HepG2 (cell line): ENCODE measurements around the gene IFT80. TPM values are rescaled to one million over a fixed set of nuclear protein-coding genes. Genes with fewer than 3 reads are reported as not detected.
"Not testable (repeated sequence)": the region's sequence is repeated elsewhere in the genome, so short reads cannot be mapped to it uniquely, and the experiment has no call there.

ENCODE experiments used
- ATAC-seq: fragments of 200-7000 bp; cut with Tn5 transposase; 3 replicates; pipeline ENCODE4 v1.9.1; 2020; ENCODE audit warnings: mild to moderate bottlenecking, moderate library complexity
- BruUV-seq: library from RNA; stranded (reverse); fragments of 400-500 nt; replicated peaks from 2 replicates; lab custom pipeline; 2021; lab: Mats Ljungman, UMichigan
- CTCF ChIA-PET: fragments of 300-600 bp; formaldehyde crosslinking; extraction: SDS; loops from one replicate; lab custom pipeline; 2021; ENCODE audit warnings: low total read pairs, inconsistent platforms, low intra/inter-chr PET ratio; lab: Yijun Ruan, JAX
- POLR2A ChIA-PET: fragments of 350-600 bp; sonication (Branson Sonifier 250); formaldehyde crosslinking; loops from one replicate; lab custom pipeline; 2020; ENCODE audit warnings: antibody characterized with exemption, inconsistent platforms; lab: Yijun Ruan, JAX
- DNase-seq: peaks from one replicate; pipeline ENCODE4 v3.0.0-alpha.2; 2015; ENCODE audit warnings: low spot score
- FAIRE-seq: peaks from 3 replicates; lab custom pipeline; 2011; peaks lifted over from hg19 to GRCh38; lab: Jason Lieb, UNC
- H2AFZ ChIP-seq: one replicate; pipeline ENCODE4 v1.6.1; 2011; ENCODE audit warnings: low read length, inconsistent platforms
- H3K27ac ChIP-seq: fragments of 300-600 bp; 3 replicates; pipeline ENCODE4 v1.8.0; 2011; ENCODE audit warnings: mixed run types, mild to moderate bottlenecking, mixed read lengths, low read length, inconsistent platforms; ENCODE audit not compliant: insufficient read depth; ENCODE audit errors: extremely low read length
- H3K27me3 ChIP-seq, 2 experiments: fragments of 200-600 bp in 1 of 2; 2 replicates in 1 of 2; 3 replicates in 1 of 2; pipeline versions ENCODE4 v1.6.0 to v1.8.0; 2011; ENCODE audit warnings: low read length in 2 of 2, mild to moderate bottlenecking in 2 of 2, moderate library complexity in 2 of 2, inconsistent platforms in 1 of 2; ENCODE audit not compliant: insufficient read depth in 2 of 2, control insufficient read depth in 1 of 2
- H3K36me3 ChIP-seq, 2 experiments: fragments of 200-600 bp in 1 of 2; replicated peaks in 1 of 2; 2 replicates in 1 of 2; 3 replicates in 1 of 2; pipeline versions ENCODE4 v1.5.1 to v1.8.0; 2011; ENCODE audit warnings: low read length in 2 of 2, inconsistent platforms in 1 of 2; ENCODE audit not compliant: insufficient read depth in 2 of 2, control insufficient read depth in 1 of 2
- H3K4me1 ChIP-seq: 2 replicates; pipeline ENCODE4 v1.5.1; 2012; ENCODE audit warnings: low read length, inconsistent platforms; ENCODE audit not compliant: insufficient read depth
- H3K4me2 ChIP-seq: 2 replicates; pipeline ENCODE4 v1.6.0; 2011; ENCODE audit warnings: low read depth, low read length, inconsistent platforms
- H3K4me3 ChIP-seq, 3 experiments: fragments of 200-600 bp in 1 of 3; sonication (generic), shearing (Covaris generic) in 1 of 3; replicated peaks in 1 of 3; 2 replicates each; pipeline ENCODE4 v1.5.1; 2011 to 2016; ENCODE audit warnings: low read length in 3 of 3, inconsistent platforms in 2 of 3, low read depth in 2 of 3, mild to moderate bottlenecking in 2 of 3, control low read depth in 1 of 3, mixed read lengths in 1 of 3; ENCODE audit not compliant: insufficient read depth in 1 of 3
- H3K79me2 ChIP-seq: one replicate; pipeline ENCODE4 v1.6.1; 2011; ENCODE audit warnings: low read length, inconsistent platforms; ENCODE audit not compliant: insufficient read depth
- H3K9ac ChIP-seq: 2 replicates; pipeline ENCODE4 v1.6.0; 2011; ENCODE audit warnings: mild to moderate bottlenecking, low read depth, low read length, inconsistent platforms; ENCODE audit not compliant: insufficient read depth
- H3K9me3 ChIP-seq: 2 replicates; pipeline ENCODE4 v1.5.1; 2012; ENCODE audit warnings: mild to moderate bottlenecking, low read length
- H4K20me1 ChIP-seq: 2 replicates; pipeline ENCODE4 v1.6.0; 2011; ENCODE audit warnings: inconsistent platforms, mild to moderate bottlenecking, low read length, moderate library complexity; ENCODE audit not compliant: insufficient read depth
- CREBL2 ChIP-seq: sonication (generic); formaldehyde crosslinking; IDR thresholded peaks from 2 replicates; pipeline ENCODE4 v1.8.1; 2023; ENCODE audit warnings: missing genetic modification reagents, mild to moderate bottlenecking, borderline replicate concordance
- KDM1A ChIP-seq: IDR thresholded peaks from 2 replicates; pipeline ENCODE4 v1.6.1; 2016; ENCODE audit warnings: missing compliant biosample characterization
- MTA1 ChIP-seq: sonication (generic); formaldehyde crosslinking; IDR thresholded peaks from 2 replicates; pipeline ENCODE4 v1.4.0; 2020; ENCODE audit warnings: missing genetic modification reagents, mild to moderate bottlenecking, borderline replicate concordance
- MTERF4 ChIP-seq: sonication (generic); formaldehyde crosslinking; IDR thresholded peaks from 2 replicates; pipeline ENCODE4 v1.8.0; 2023; ENCODE audit warnings: mild to moderate bottlenecking, missing genetic modification reagents
- MTF2 ChIP-seq: sonication (generic); formaldehyde crosslinking; IDR thresholded peaks from 2 replicates; pipeline ENCODE4 v1.5.0; 2020; ENCODE audit warnings: missing genetic modification reagents, borderline replicate concordance
- NFKB2 ChIP-seq: sonication (generic); formaldehyde crosslinking; IDR thresholded peaks from 2 replicates; pipeline ENCODE4 v1.4.0; 2020; ENCODE audit warnings: missing genetic modification reagents, borderline replicate concordance
- NFRKB ChIP-seq: fragments of 450-650 bp; IDR thresholded peaks from 2 replicates; pipeline ENCODE4 v1.6.1; 2017
- NR1H2 ChIP-seq: sonication (generic); formaldehyde crosslinking; IDR thresholded peaks from 2 replicates; pipeline ENCODE4 v1.8.1; 2022; ENCODE audit warnings: low read depth, missing genetic modification reagents, borderline replicate concordance
- RBM22 ChIP-seq: fragments of 200-400 bp; formaldehyde crosslinking; optimal IDR thresholded peaks from 2 replicates; pipeline ENCODE3; 2017; ENCODE audit warnings: mild to moderate bottlenecking, low read length, moderate library complexity
- REPIN1 ChIP-seq: sonication (generic); formaldehyde crosslinking; IDR thresholded peaks from 2 replicates; pipeline ENCODE4 v1.8.0; 2022; ENCODE audit warnings: missing genetic modification reagents, low read depth, mild to moderate bottlenecking, borderline replicate concordance
- SATB2 ChIP-seq: sonication (generic); formaldehyde crosslinking; IDR thresholded peaks from 2 replicates; pipeline ENCODE4 v1.5.0; 2020; ENCODE audit warnings: missing genetic modification reagents
- SNAPC5 ChIP-seq: sonication (generic); formaldehyde crosslinking; IDR thresholded peaks from 2 replicates; pipeline ENCODE4 v1.8.1; 2023; ENCODE audit warnings: mild to moderate bottlenecking, missing genetic modification reagents, borderline replicate concordance
- STAG1 ChIP-seq: sonication (generic); formaldehyde crosslinking; IDR thresholded peaks from 2 replicates; pipeline ENCODE4 v1.4.0; 2020; ENCODE audit warnings: missing genetic modification reagents
- SYNCRIP ChIP-seq: fragments of 200-400 bp; formaldehyde crosslinking; IDR thresholded peaks from 2 replicates; pipeline ENCODE4 v1.6.1; 2018; ENCODE audit warnings: mild to moderate bottlenecking, low read depth, low read length; ENCODE audit not compliant: insufficient read depth
- TFDP2 ChIP-seq: sonication (generic); formaldehyde crosslinking; IDR thresholded peaks from 2 replicates; pipeline ENCODE4 v1.4.0; 2020; ENCODE audit warnings: missing genetic modification reagents
- ZNF180 ChIP-seq: sonication (generic); formaldehyde crosslinking; IDR thresholded peaks from 2 replicates; pipeline ENCODE4 v1.4.0; 2020; ENCODE audit warnings: low read depth, missing genetic modification reagents, borderline replicate concordance
- ZNF207 ChIP-seq: fragments of 450-650 bp; IDR thresholded peaks from 2 replicates; pipeline ENCODE4 v1.6.1; 2016; ENCODE audit warnings: antibody characterized with exemption, borderline replicate concordance
- ZSCAN12 ChIP-seq: sonication (generic); formaldehyde crosslinking; IDR thresholded peaks from 2 replicates; pipeline ENCODE4 v1.9.0; 2021; ENCODE audit warnings: mild to moderate bottlenecking, missing genetic modification reagents
- WGBS: methylation state at CpG from one replicate; pipeline ENCODE4 v1.1.6; 2017; ENCODE audit warnings: low lambda C conversion rate; 5-methylcytosine and 5-hydroxymethylcytosine counted together
- in situ Hi-C: cut with HindIII; loops from 2 replicates; pipeline ENCODE4 v1.10.0; 2017; ENCODE audit warnings: low pct_unique_long_range_greater_than_20kb; ENCODE audit not compliant: extremely low pct_ligation_motif_present
- intact Hi-C: fragments of 100-400 bp; cut with micrococcal nuclease; formaldehyde crosslinking; loops from one replicate; pipeline ENCODE4 v1.10.0; 2022; ENCODE audit not compliant: unreplicated experiment
- polyA plus RNA-seq, 8 experiments: library from polyadenylated mRNA; depleted of rRNA in 3 of 8; stranded (reverse) in 7 of 8; unstranded in 1 of 8; fragments of >200 nt; fragmentation: Illumina TruSeq in 4 of 8; extraction: Trizol in 4 of 8; gene quantifications; 2 replicates each; pipeline versions ENCODE4 v1.2.1 to v1.2.3, GENCODE V29; 2011 to 2016; ENCODE audit warnings: low read depth in 4 of 8, missing spikeins in 1 of 8, mixed read lengths in 1 of 8; ENCODE audit not compliant: insufficient read depth in 1 of 8
- total RNA-seq, 5 experiments: library from RNA; depleted of rRNA; stranded (reverse); fragments of >200 nt; fragmentation: Illumina TruSeq; extraction: Trizol; gene quantifications; 2 replicates each; pipeline ENCODE4 v1.2.3, GENCODE V29; 2016; ENCODE audit warnings: low read depth in 1 of 5

Gene IFT80
- total and polyA plus RNA-seq, 2 of the 13 experiments (the other 11 are each of a cell fraction or from before 2014, with no cell fraction given): 11.4 to 15.7 TPM

- ChIA-PET POLR2A (no interaction called here), CTCF (no interaction called here)
- Histone ChIP-seq H3K79me2 (no peaks in the 10 kb centered on the region), H3K4me2 (no peak overlapping the region), H3K9ac (no peak overlapping the region), H3K4me3 (no peak overlapping the region), H3K4me1 (peaks cover 29% of the 10 kb centered on the region), H3K27ac (no peak overlapping the region), H3K9me3 (no peaks in the 10 kb centered on the region), H3K36me3 (no peaks in the 10 kb centered on the region), H4K20me1 (no peaks in the 10 kb centered on the region), H3K27me3 (no peaks in the 10 kb centered on the region), H2AFZ (no peak overlapping the region)
- WGBS: 56% methylated on average over 1 of the region's 1 CpG
- ATAC-seq (no peak), FAIRE-seq (no peak), DNase-seq (no peak)
- BruUV-seq: no TSS peak
- in situ Hi-C loops: no loop called here
- intact Hi-C loops: loop anchor here (2.0 to 5.0 kb wide), 3 partner anchors 39 to 103 kb away; partner anchors contain the start of genes C3orf80, IFT80 and SMC4
- TF ChIP-seq REPIN1 (no peak), ZNF207 (no peak), SATB2 (no peak), RBM22 (no peak), TFDP2 (no peak), CREBL2 (CRISPR knock-in tag) (no peak), SYNCRIP (no peak), SNAPC5 (CRISPR knock-in tag) (no peak), NFRKB (no peak), MTF2 (CRISPR knock-in tag) (no peak), MTA1 (CRISPR knock-in tag) (no peak), NFKB2 (CRISPR knock-in tag) (no peak), ZNF180 (CRISPR knock-in tag) (no peak), MTERF4 (CRISPR knock-in tag) (no peak), STAG1 (CRISPR knock-in tag) (no peak), KDM1A (CRISPR knock-in tag) (no peak), NR1H2 (no peak), ZSCAN12 (no peak)
Observed at GRCh38 chr3:160330109-160330508, 68.9 kb downstream of the IFT80 start.

GRCh38 chr3:160326286-160326685, 72.7 kb downstream of the IFT80 start:
- H4K20me1 ChIP-seq, POLR2A ChIA-PET, FAIRE-seq, BruUV-seq, H3K27me3 ChIP-seq, intact Hi-C loops, H3K9me3 ChIP-seq, DNase-seq, ATAC-seq, H3K9ac ChIP-seq, in situ Hi-C loops, H3K27ac ChIP-seq, H2AFZ ChIP-seq, H3K36me3 ChIP-seq, H3K79me2 ChIP-seq, H3K4me2 ChIP-seq, H3K4me3 ChIP-seq, CTCF ChIA-PET: not testable (repeated sequence)
- WGBS: 95% methylated on average over 2 of the region's 2 CpGs
- peaks cover 21% of the 10 kb centered on the region for H3K4me1 ChIP-seq
